Measurements from ENCODE around the gene PML.

DNA sequence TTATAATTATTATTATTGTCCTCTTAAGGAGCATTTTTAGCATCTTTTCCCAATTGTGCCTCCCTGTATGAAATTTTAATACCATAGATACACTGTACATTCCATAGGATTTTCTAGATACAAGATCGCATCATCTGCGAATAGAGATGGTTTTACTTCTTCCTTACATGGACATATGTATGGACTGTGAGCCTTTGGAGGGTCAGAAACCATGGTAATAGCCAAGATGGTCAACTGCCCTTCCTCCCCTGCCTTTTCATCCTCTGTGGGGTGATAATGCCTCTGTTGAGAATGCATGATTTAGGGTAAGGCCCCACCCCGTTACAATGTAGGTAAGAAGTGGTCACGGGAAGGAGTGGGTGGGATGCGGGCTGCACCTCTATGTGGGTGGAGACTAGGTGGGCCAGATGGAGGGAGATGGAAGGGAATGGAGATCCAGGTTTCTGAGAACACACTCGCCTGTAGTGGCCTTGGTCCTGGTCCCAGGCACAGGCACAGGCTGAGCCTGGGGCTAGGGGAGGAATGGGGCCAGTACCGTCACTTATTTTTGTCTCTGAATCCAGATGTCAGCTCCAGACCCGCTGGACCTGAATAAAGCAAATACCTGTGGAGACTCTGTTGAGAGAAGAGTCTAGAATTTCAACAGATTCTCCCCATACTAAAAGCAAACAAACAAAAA, 56.2 kb downstream of the PML start:
- TF ChIP-seq, protein P1, sequence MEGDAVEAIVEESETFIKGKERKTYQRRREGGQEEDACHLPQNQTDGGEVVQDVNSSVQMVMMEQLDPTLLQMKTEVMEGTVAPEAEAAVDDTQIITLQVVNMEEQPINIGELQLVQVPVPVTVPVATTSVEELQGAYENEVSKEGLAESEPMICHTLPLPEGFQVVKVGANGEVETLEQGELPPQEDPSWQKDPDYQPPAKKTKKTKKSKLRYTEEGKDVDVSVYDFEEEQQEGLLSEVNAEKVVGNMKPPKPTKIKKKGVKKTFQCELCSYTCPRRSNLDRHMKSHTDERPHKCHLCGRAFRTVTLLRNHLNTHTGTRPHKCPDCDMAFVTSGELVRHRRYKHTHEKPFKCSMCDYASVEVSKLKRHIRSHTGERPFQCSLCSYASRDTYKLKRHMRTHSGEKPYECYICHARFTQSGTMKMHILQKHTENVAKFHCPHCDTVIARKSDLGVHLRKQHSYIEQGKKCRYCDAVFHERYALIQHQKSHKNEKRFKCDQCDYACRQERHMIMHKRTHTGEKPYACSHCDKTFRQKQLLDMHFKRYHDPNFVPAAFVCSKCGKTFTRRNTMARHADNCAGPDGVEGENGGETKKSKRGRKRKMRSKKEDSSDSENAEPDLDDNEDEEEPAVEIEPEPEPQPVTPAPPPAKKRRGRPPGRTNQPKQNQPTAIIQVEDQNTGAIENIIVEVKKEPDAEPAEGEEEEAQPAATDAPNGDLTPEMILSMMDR (conservative IDR thresholded peaks at IDR 0.05): no peak
- no peak for TF ChIP-seq EZH2 (IDR thresholded peaks at IDR 0.05; ENCODE audit: low read depth)

Measured in PC-9 (cell line).